Measurements from ENCODE around the gene FBN3.

The FBN3 gene

DNA sequence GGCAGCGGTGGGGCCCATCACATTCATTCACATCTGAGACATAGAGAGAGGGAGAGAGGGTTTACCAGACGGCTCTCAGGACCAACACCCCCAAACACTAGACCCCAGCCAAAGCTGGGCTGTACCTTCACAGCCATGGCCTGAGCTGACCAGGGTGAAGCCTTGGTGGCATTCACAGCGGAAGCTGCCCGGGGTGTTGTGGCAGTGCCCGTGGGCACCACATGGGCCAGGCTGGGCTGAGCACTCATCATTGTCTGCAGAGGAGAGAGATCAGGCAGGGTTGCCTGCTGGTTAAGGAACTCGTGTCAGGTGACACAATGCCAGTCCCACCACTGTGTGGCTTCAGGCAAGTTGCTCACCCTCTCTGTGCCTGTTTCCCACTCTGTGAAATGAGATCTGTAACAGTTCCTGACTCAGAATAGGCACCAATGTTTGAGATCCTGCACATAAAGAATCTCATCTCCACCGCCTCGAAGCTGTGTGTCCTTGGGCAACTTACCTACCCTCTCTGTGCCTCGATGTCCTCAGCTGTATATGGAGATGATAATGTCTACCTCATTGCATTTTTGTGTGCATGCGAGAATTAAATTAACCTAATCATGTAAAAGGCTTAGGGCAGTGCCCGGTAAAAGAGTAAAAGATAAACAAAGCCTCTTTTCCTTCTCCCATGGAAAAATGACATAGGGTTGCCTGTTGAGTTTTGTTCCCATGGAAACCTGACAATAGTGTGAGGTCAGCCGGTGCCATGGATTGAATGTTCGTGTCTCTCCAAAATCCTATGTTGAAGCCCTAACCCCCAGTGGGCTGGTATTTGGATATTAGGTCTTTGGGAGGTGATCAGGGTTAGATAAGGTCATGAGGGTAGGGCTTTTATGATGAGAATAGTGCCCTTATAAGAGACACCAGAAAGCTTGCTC is 74.0 kb downstream of the FBN3 start:
- Histone ChIP-seq H3K27me3 (ENCODE audit: control insufficient read depth, insufficient read depth, low read length) (no peaks in the 10 kb centered on the region), H3K9me3 (ENCODE audit: control insufficient read depth, insufficient read depth, low read depth, low read length) (peaks cover 11% of the 10 kb centered on the region), H3K4me3 (ENCODE audit: low read depth, low read length) (no peak overlapping the region), H3K27ac (ENCODE audit: low read depth, low read length) (no peak overlapping the region), H3K4me1 (ENCODE audit: control insufficient read depth, insufficient read depth, low read length) (no peaks in the 10 kb centered on the region), H3K36me3 (ENCODE audit: control insufficient read depth, insufficient read depth, low read length) (peaks cover 57% of the 10 kb centered on the region), H3K9ac (ENCODE audit: low read length) (no peak overlapping the region)

DNA sequence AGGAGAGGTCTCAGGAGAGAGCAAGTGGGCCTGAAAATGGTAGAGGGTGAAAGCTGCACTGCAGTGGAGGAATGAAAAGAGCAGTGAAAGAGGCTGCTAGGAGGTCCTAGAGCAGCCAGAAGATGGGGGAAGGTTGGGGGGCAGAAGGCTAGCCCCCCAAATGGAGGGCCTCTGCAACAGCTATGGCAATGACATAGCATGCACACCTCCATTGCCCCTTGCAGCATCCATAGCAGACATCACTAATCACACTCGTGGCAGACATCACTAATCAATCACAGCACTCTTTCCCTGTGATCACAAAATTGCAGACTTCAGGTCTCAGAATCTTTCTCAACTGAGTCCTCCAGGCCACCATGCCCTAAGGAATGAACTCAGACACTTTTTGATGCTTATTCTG is 74.9 kb downstream of the FBN3 start:
- no peaks in the 10 kb centered on the region for H3K4me1 ChIP-seq (ENCODE audit: control insufficient read depth, insufficient read depth, low read length)
- no peaks in the 10 kb centered on the region for H3K27me3 ChIP-seq (ENCODE audit: control insufficient read depth, insufficient read depth, low read length)
- H3K9me3 ChIP-seq (ENCODE audit: control insufficient read depth, insufficient read depth, low read depth, low read length) = peaks cover 20% of the 10 kb centered on the region
- no peak overlapping the region for H3K4me3 ChIP-seq (ENCODE audit: low read depth, low read length)
- no peak overlapping the region for H3K27ac ChIP-seq (ENCODE audit: low read depth, low read length)
- no peak overlapping the region for H3K9ac ChIP-seq (ENCODE audit: low read length)
- H3K36me3 ChIP-seq (ENCODE audit: control insufficient read depth, insufficient read depth, low read length) = peaks cover 58% of the 10 kb centered on the region

DNA sequence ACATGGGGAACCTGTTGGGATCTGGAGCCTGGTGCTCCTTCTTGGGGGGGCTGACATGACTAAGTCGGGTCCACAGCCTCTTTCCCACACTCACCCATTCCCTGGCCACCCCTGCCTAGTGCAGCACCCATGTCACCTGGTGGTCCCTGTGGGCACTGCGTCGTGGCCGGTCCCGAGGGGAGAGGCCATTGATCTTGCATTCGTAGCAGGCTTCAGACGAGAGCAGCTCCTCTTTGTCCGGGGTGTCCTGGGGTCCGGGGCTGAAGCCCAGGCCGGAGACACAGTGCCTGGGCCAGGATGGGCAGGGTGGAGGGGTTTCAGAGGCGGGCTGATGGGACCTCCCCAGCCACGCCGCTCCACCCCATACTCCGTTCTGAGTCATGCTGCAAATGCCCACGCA is 77.5 kb downstream of the FBN3 start:
- no peaks in the 10 kb centered on the region for H3K4me1 ChIP-seq (ENCODE audit: control insufficient read depth, insufficient read depth, low read length)
- peaks cover 55% of the 10 kb centered on the region for H3K36me3 ChIP-seq (ENCODE audit: control insufficient read depth, insufficient read depth, low read length)
- H3K9ac ChIP-seq (ENCODE audit: low read length) = no peak overlapping the region

DNA sequence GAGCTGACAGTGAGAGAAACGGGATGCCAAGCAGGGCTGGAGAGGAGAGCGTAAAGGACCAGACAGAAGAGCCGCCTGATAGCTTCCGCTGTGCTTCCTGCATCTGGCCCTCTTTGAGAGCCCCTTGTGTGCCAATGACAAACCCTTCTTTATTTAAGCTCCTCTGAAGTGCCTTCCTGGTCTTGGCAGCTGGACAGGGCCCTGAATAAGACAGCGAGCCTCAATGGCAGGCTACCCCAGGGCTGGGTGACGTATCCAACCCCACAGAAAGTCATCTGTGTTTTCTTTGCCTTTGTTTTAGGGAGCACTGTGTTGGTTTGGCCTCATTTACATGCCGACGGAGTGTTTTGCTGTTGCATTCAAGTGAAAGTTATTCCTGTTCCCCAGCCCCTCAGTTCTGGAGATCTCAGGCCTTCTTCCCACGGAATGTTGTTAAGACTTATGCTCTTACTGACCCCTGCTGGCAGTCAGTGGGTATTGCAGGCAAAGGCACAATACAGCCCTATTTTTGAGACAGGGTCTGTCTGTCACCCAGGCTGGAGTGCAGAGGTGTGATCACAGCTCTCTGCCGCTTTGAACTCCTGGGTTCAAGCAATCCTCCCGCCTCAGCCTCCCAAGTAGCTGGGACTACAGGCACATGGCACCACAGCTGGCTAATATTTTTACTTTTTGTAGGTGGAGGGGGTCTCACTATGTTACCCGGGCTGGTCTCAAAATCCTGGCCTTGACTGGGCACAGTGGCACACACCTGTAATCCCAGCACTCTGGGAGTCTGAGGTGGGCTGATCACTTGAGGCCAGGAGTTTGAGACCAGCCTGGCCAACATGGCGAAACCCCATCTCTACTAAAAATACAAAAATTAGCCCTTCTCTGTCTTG is 80.1 kb downstream of the FBN3 start:
- peaks cover 34% of the 10 kb centered on the region for H3K36me3 ChIP-seq (ENCODE audit: control insufficient read depth, insufficient read depth, low read length)
- no peaks in the 10 kb centered on the region for H3K4me1 ChIP-seq (ENCODE audit: control insufficient read depth, insufficient read depth, low read length)
- H3K4me3 ChIP-seq (ENCODE audit: low read depth, low read length) = no peak overlapping the region
- peaks cover 20% of the 10 kb centered on the region for H3K9me3 ChIP-seq (ENCODE audit: control insufficient read depth, insufficient read depth, low read depth, low read length)
- no peak overlapping the region for H3K9ac ChIP-seq (ENCODE audit: low read length)
- H3K27ac ChIP-seq (ENCODE audit: low read depth, low read length) = no peak overlapping the region
- no peaks in the 10 kb centered on the region for H3K27me3 ChIP-seq (ENCODE audit: control insufficient read depth, insufficient read depth, low read length)

More for the DNA sequence above, 77.5 kb downstream of the FBN3 start:
- peaks cover 25% of the 10 kb centered on the region for H3K9me3 ChIP-seq (ENCODE audit: control insufficient read depth, insufficient read depth, low read depth, low read length)
- H3K4me3 ChIP-seq (ENCODE audit: low read depth, low read length) = no peak overlapping the region
- H3K27me3 ChIP-seq (ENCODE audit: control insufficient read depth, insufficient read depth, low read length) = no peaks in the 10 kb centered on the region
- no peak overlapping the region for H3K27ac ChIP-seq (ENCODE audit: low read depth, low read length)

DNA sequence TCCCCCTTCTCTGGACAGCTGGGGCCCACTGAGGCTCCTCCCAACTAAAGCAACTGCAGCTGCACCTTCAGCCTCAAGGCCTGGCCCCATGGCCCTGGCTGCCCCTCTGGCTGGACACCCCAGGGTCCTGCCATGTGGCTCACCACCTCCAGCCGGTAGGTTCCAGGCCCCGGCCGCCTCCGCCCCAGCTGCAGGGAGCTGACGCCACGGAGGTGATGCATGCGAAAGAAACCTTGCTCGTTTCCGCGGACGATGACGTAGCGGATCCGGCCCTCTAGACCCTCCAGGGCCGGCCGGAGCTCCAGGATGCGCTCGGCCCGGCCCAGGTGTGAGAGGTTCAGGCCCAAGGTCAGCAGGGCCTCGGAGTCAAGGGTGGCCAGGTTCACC is 83.5 kb downstream of the FBN3 start:
- Histone ChIP-seq H3K27ac (ENCODE audit: low read depth, low read length) (no peak overlapping the region), H3K9me3 (ENCODE audit: control insufficient read depth, insufficient read depth, low read depth, low read length) (peaks cover 16% of the 10 kb centered on the region), H3K4me1 (ENCODE audit: control insufficient read depth, insufficient read depth, low read length) (no peaks in the 10 kb centered on the region), H3K27me3 (ENCODE audit: control insufficient read depth, insufficient read depth, low read length) (no peaks in the 10 kb centered on the region), H3K36me3 (ENCODE audit: control insufficient read depth, insufficient read depth, low read length) (peaks cover 8% of the 10 kb centered on the region), H3K4me3 (ENCODE audit: low read depth, low read length) (no peak overlapping the region), H3K9ac (ENCODE audit: low read length) (no peak overlapping the region)

DNA sequence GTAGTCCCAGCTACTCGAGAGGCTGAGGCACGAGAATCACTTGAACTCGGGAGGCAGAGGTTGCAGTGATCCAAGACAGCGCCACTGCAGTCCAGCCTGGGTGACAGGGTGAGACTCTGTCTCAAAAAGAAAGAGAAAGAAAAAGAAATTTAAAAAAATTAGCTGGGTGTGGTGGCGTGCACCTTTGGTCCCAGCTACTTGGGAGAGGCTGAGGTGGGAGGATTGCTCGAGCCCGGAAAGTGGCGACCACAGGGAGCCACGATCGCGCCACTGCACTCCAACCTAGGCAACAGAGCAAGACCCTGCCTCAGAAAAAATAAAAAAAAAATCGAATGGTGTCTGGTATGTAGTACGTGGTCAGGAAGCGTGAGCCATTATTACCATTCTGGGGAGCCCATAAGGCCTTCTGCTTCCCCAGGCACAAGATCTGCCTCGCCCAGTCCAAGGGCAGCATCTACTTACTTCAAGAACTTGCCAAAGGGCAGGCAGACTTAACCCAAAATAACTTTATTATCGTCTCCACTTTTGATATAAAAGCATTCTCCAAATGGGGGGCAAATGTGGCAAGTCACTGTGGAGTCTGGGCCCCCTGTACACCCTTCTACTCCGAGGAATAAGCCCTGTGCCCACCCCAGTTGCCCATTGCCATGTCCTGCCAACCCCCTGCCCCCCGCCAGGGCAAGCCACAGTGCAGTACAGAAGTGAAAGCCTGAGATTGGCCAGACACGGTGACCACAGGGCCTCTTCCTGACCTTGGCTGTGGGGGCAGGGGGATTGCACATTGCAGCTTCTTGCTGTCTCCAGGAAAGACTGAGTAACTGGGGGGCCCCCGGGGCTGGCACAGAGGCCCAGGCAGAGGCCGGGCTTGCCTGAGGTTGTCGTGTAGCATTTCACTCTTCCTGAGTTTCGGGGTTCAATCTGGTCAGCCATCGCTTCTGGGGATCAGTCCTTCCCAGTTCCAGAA is 84.2 kb downstream of the FBN3 start:
- H3K4me3 ChIP-seq (ENCODE audit: low read depth, low read length) = no peak overlapping the region
- peaks cover 4% of the 10 kb centered on the region for H3K36me3 ChIP-seq (ENCODE audit: control insufficient read depth, insufficient read depth, low read length)
- H3K9ac ChIP-seq (ENCODE audit: low read length) = no peak overlapping the region
- no peaks in the 10 kb centered on the region for H3K4me1 ChIP-seq (ENCODE audit: control insufficient read depth, insufficient read depth, low read length)
- no peak overlapping the region for H3K27ac ChIP-seq (ENCODE audit: low read depth, low read length)
- no peaks in the 10 kb centered on the region for H3K27me3 ChIP-seq (ENCODE audit: control insufficient read depth, insufficient read depth, low read length)
- peaks cover 11% of the 10 kb centered on the region for H3K9me3 ChIP-seq (ENCODE audit: control insufficient read depth, insufficient read depth, low read depth, low read length)

DNA sequence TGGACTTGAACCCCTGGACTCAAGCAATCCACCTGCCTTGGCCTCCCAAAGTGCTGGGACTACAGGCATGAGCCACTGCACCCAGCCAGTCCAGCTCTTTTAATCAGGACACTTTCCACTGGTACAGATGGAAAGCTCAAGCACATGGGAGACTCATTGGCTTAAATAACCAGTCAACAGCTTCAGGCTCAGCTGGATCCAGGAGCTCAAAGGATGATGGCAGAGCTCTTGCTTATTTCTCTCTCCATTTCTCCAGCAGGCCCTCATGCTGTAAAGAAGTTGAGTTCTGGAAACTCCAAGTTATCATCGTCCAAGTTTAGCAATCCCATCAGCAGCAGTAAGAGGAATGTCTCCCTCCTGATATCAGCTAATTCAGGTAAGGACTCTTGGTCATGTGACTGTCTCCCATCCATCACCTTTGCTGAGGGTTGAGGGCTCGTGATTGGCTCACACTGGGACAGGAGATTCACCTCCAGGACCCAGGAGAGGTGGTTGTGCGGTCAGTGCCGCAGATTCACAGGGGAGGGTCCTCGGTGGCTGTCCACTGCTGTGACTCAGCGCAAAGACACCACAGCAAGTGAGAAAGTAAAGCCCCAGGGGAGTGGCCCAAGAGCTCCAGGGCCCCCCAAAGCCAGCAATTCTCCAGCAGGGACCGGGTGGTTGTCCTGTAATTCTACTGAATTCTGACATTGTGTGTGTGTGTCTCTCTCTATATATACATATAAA is 91.7 kb downstream of the FBN3 start:
- Histone ChIP-seq H3K27me3 (ENCODE audit: control insufficient read depth, insufficient read depth, low read length) (no peaks in the 10 kb centered on the region), H3K27ac (ENCODE audit: low read depth, low read length) (no peak overlapping the region), H3K9ac (ENCODE audit: low read length) (no peak overlapping the region), H3K4me1 (ENCODE audit: control insufficient read depth, insufficient read depth, low read length) (peaks cover 7% of the 10 kb centered on the region; the same call in 1 of the 2 replicates), H3K4me3 (ENCODE audit: low read depth, low read length) (no peak overlapping the region), H3K9me3 (ENCODE audit: control insufficient read depth, insufficient read depth, low read depth, low read length) (no peaks in the 10 kb centered on the region), H3K36me3 (ENCODE audit: control insufficient read depth, insufficient read depth, low read length) (no peaks in the 10 kb centered on the region)

DNA sequence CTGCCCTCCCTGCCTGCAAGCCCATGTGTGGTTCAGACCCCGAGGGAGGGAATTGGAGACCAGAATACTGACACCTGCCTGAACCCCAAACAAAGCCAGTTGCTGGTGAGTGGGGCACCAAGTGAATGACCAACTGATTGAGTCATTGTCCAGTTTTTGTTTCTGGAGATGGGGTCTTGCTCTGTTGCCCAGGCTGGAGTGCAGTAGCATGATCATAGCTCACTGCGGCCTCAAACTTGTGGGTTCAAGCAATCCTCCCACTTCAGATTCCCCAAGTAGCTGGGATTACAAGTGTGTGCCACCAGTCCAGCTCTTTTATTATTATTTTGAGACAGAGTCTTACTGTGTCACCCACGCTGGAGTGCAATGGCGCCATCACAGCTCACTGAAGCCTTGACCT is 92.9 kb downstream of the FBN3 start:
- no peak overlapping the region for H3K27ac ChIP-seq (ENCODE audit: low read depth, low read length)
- H3K4me1 ChIP-seq (ENCODE audit: control insufficient read depth, insufficient read depth, low read length) = peaks cover 13% of the 10 kb centered on the region
- H3K36me3 ChIP-seq (ENCODE audit: control insufficient read depth, insufficient read depth, low read length) = no peaks in the 10 kb centered on the region
- no peak overlapping the region for H3K4me3 ChIP-seq (ENCODE audit: low read depth, low read length)
- H3K9me3 ChIP-seq (ENCODE audit: control insufficient read depth, insufficient read depth, low read depth, low read length) = no peaks in the 10 kb centered on the region
- no peaks in the 10 kb centered on the region for H3K27me3 ChIP-seq (ENCODE audit: control insufficient read depth, insufficient read depth, low read length)
- H3K9ac ChIP-seq (ENCODE audit: low read length) = no peak overlapping the region

DNA sequence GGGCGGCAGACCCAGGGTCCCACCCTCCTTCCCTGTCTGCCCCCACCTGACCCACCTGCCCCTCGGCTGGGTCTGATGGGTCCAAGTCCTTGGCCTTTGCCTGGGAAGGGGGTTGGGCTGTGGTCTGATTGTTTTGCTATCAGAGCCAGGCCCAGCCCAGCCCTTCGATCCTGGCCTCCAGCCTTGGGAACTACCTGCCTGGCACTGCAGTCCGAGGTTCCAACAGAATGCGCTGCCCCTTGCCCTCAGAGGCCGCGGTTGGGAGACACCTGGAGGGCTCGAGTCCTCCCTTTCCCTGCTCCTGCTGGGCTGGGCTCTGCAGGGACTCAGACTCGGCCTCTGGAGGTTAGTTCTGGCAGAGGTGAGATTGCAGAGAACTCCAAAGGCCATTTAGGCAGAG is 95.2 kb downstream of the FBN3 start:
- no peaks in the 10 kb centered on the region for H3K36me3 ChIP-seq (ENCODE audit: control insufficient read depth, insufficient read depth, low read length)
- H3K9ac ChIP-seq (ENCODE audit: low read length) = no peak overlapping the region
- peaks cover 13% of the 10 kb centered on the region for H3K4me1 ChIP-seq (ENCODE audit: control insufficient read depth, insufficient read depth, low read length)
- H3K4me3 ChIP-seq (ENCODE audit: low read depth, low read length) = no peak overlapping the region
- no peak overlapping the region for H3K27ac ChIP-seq (ENCODE audit: low read depth, low read length)
- H3K27me3 ChIP-seq (ENCODE audit: control insufficient read depth, insufficient read depth, low read length) = peaks cover 12% of the 10 kb centered on the region
- H3K9me3 ChIP-seq (ENCODE audit: control insufficient read depth, insufficient read depth, low read depth, low read length) = no peaks in the 10 kb centered on the region

DNA sequence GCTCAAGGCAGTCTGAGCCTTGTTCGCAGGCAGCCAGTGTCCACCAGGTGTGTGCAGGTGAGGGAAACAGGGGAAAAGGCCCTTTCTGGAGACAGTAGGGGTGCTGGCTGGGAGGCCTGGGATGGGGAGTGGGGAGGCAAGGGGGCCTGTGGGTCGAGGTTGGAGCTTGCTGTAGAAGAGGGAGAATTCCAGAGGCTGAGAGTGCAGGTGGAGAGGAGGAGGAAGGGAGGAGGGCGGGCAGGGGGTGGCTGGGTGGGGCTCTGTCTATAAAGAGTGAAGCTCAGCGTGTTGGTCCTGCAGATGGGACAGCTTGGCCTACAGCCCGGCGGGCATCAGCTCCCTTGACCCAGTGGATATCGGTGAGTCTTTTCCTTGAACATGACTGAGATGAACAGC is 96.9 kb downstream of the FBN3 start, which contains the start of gene CCL25:
CCL25 (plus strand) TSS at position 297 of the 396 bp plus-strand sequence. CDS start 290 bp downstream, outside the sequence.
- H3K36me3 ChIP-seq (ENCODE audit: control insufficient read depth, insufficient read depth, low read length) = no peaks in the 10 kb centered on the region
- no peaks in the 10 kb centered on the region for H3K9me3 ChIP-seq (ENCODE audit: control insufficient read depth, insufficient read depth, low read depth, low read length)
- peak within 1 kb of the TSS; percentile 11 for H3K9ac ChIP-seq (ENCODE audit: low read length)
- H3K4me3 ChIP-seq (ENCODE audit: low read depth, low read length) = no peak within 1 kb of the TSS; the same call in 1 of the 2 replicates
- H3K27me3 ChIP-seq (ENCODE audit: control insufficient read depth, insufficient read depth, low read length) = peaks cover 21% of the 10 kb centered on the region
- H3K27ac ChIP-seq (ENCODE audit: low read depth, low read length) = no peak within 1 kb of the TSS
- H3K4me1 ChIP-seq (ENCODE audit: control insufficient read depth, insufficient read depth, low read length) = peaks cover 13% of the 10 kb centered on the region
